HG03060 (cell line): ENCODE measurements around the gene PKP1.

ENCODE experiments used
- ATAC-seq: cut with Tn5 transposase; IDR thresholded peaks from one replicate; pipeline ENCODE4 v1.9.1; 2021; ENCODE audit warnings: low read depth, moderate number of reproducible peaks; ENCODE audit not compliant: unreplicated experiment

PKP1 gene

GRCh38 chr1:201259476-201260235, 23.6 kb upstream of the PKP1 start:
- no peak for ATAC-seq

- ATAC-seq: no peak
Measured at GRCh38 chr1:201260236-201260590, 23.1 kb upstream of the PKP1 start.

- ATAC-seq: no peak
Measured at GRCh38 chr1:201260648-201261311, 22.5 kb upstream of the PKP1 start.

GRCh38 chr1:201261771-201262547, 21.3 kb upstream of the PKP1 start:
- ATAC-seq: no peak

- no peak for ATAC-seq
Measured at GRCh38 chr1:201262963-201263608, 20.2 kb upstream of the PKP1 start.

- no peak for ATAC-seq
Measured at GRCh38 chr1:201264072-201264471, 19.2 kb upstream of the PKP1 start.

- no peak for ATAC-seq
Measured at GRCh38 chr1:201264554-201264953, 18.8 kb upstream of the PKP1 start.

- ATAC-seq: no peak
Measured at GRCh38 chr1:201265756-201266155, 17.6 kb upstream of the PKP1 start.

GRCh38 chr1:201266276-201266675, 17.0 kb upstream of the PKP1 start:
- ATAC-seq: no peak

- ATAC-seq: no peak
Measured at GRCh38 chr1:201266774-201267173, 16.5 kb upstream of the PKP1 start.

GRCh38 chr1:201267481-201268229, 15.7 kb upstream of the PKP1 start:
- ATAC-seq: no peak

GRCh38 chr1:201268604-201269151, 14.6 kb upstream of the PKP1 start:
- no peak for ATAC-seq

- ATAC-seq: no peak
Measured at GRCh38 chr1:201269281-201269680, 14.0 kb upstream of the PKP1 start.

- no peak for ATAC-seq
Measured at GRCh38 chr1:201269900-201270410, 13.4 kb upstream of the PKP1 start.

GRCh38 chr1:201270616-201271390, 12.5 kb upstream of the PKP1 start:
- no peak for ATAC-seq

GRCh38 chr1:201272799-201273198, 10.5 kb upstream of the PKP1 start:
- no peak for ATAC-seq

GRCh38 chr1:201274616-201275252, 8.6 kb upstream of the PKP1 start:
- ATAC-seq: no peak

GRCh38 chr1:201275253-201275666, 8.0 kb upstream of the PKP1 start:
- no peak for ATAC-seq

- ATAC-seq: no peak
Measured at GRCh38 chr1:201276891-201277290, 6.4 kb upstream of the PKP1 start.
